HUES6 (cell line): ENCODE data around the gene GPR156.

Experiments
- H3K27ac ChIP-seq: 2 replicates; pipeline ENCODE4 v1.7.0; 2013; ENCODE audit warnings: low read depth, mild to moderate bottlenecking, low read length, inconsistent platforms
- H3K27me3 ChIP-seq: 2 replicates; pipeline ENCODE4 v1.6.1; 2013; ENCODE audit warnings: low read length; ENCODE audit not compliant: control insufficient read depth, insufficient read depth
- H3K36me3 ChIP-seq: 2 replicates; pipeline ENCODE4 v1.6.1; 2013; ENCODE audit warnings: low read length; ENCODE audit not compliant: control insufficient read depth, insufficient read depth
- H3K4me1 ChIP-seq: 2 replicates; pipeline ENCODE4 v1.6.1; 2013; ENCODE audit warnings: low read length; ENCODE audit not compliant: control insufficient read depth, insufficient read depth
- H3K4me3 ChIP-seq: 2 replicates; pipeline ENCODE4 v1.5.1; 2013; ENCODE audit warnings: low read depth, low read length
- H3K9ac ChIP-seq: one replicate; pipeline ENCODE4 v1.6.1; 2013; ENCODE audit warnings: mild to moderate bottlenecking, low read length
- H3K9me3 ChIP-seq: 2 replicates; pipeline ENCODE4 v1.6.1; 2013; ENCODE audit warnings: low read depth, low read length; ENCODE audit not compliant: control insufficient read depth, insufficient read depth

Gene GPR156

DNA sequence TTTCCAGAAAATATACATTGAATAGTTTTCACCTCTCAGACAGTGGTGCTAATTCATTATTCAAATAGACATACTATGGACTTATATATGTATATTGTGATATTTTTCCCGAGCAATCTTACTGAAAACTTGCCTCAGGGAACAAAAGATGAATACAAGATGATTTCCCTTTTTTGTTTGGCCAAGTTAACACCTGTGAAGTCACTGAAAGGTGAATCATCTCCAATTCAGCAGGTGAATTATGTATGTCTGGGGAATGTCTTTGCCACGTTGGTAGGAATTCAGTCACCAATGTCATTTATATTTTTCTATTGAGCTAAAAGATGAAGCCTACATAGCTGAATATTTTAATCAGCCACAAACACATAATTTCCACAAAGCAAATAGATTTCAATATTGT, 88.2 kb downstream of the GPR156 start:
- Histone ChIP-seq H3K4me3 (no peak overlapping the region), H3K4me1 (no peaks in the 10 kb centered on the region), H3K27ac (no peak overlapping the region), H3K9ac (no peak overlapping the region), H3K27me3 (no peaks in the 10 kb centered on the region), H3K36me3 (no peaks in the 10 kb centered on the region), H3K9me3 (no peaks in the 10 kb centered on the region)

GRCh38 chr3:120196333-120196732, 88.7 kb downstream of the GPR156 start:
- H3K9me3 ChIP-seq: no peaks in the 10 kb centered on the region
- H3K36me3 ChIP-seq: no peaks in the 10 kb centered on the region

GRCh38 chr3:120193554-120193953, 91.5 kb downstream of the GPR156 start:
- Histone ChIP-seq H3K27me3 (no peaks in the 10 kb centered on the region), H3K4me1 (no peaks in the 10 kb centered on the region), H3K9ac (no peak overlapping the region), H3K9me3 (no peaks in the 10 kb centered on the region), H3K27ac (no peak overlapping the region), H3K4me3 (no peak overlapping the region), H3K36me3 (no peaks in the 10 kb centered on the region)

More at GRCh38 chr3:120196333-120196732, 88.7 kb downstream of the GPR156 start:
- Histone ChIP-seq H3K27ac (no peak overlapping the region), H3K27me3 (no peaks in the 10 kb centered on the region), H3K4me1 (no peaks in the 10 kb centered on the region), H3K4me3 (no peak overlapping the region), H3K9ac (no peak overlapping the region)

DNA sequence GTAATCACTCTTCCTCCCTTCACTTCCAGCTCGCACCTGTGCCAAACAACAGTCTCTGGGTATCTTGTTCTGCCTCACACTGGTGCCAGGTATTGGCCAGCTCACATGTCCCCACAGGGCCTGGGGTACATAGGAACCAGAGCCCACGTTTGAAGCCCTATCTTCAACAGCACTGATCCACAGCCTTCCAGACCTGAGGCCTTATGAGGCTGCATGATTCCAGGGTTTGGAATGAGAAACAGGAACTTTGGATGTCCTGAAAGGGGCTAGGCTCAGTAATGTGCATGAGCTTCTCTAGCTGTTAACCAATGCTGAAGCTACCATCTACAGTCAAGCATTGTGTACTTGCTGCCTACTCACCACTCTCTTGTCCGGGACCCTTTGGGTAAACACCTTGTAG, 92.4 kb downstream of the GPR156 start:
- H3K36me3 ChIP-seq: no peaks in the 10 kb centered on the region
- H3K4me3 ChIP-seq: no peak overlapping the region
- no peaks in the 10 kb centered on the region for H3K4me1 ChIP-seq
- no peak overlapping the region for H3K27ac ChIP-seq
- no peaks in the 10 kb centered on the region for H3K27me3 ChIP-seq
- no peak overlapping the region for H3K9ac ChIP-seq
- no peaks in the 10 kb centered on the region for H3K9me3 ChIP-seq

DNA sequence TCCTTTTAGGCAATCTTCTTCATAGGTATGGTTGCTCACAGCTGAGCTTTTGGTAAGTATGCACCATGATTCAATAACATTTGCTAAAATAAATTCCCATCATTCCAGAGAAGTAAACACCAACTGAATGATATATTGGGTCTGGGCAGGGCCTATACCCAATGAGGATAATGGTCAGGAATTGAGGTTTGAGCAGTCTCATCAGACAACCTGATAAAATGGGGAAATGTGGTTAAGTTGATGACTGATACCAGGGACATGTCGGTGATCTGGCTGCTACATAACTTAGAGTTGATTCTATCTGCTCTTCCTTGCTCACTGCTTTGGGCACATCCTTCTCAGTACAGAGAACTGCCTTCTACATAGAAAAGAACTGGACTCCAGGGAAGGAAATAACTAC, 92.9 kb downstream of the GPR156 start:
- H3K27me3 ChIP-seq: no peaks in the 10 kb centered on the region
- no peaks in the 10 kb centered on the region for H3K4me1 ChIP-seq
- H3K36me3 ChIP-seq: no peaks in the 10 kb centered on the region
- no peaks in the 10 kb centered on the region for H3K9me3 ChIP-seq
- no peak overlapping the region for H3K4me3 ChIP-seq
- no peak overlapping the region for H3K9ac ChIP-seq
- no peak overlapping the region for H3K27ac ChIP-seq

GRCh38 chr3:120182613-120183511, 102.2 kb downstream of the GPR156 start:
- Histone ChIP-seq H3K9ac (no peak overlapping the region), H3K4me3 (no peak overlapping the region), H3K4me1 (peaks cover under 1% of the 10 kb centered on the region; the same call in 1 of the 2 replicates), H3K9me3 (no peaks in the 10 kb centered on the region), H3K27ac (no peak overlapping the region), H3K27me3 (no peaks in the 10 kb centered on the region), H3K36me3 (no peaks in the 10 kb centered on the region)

DNA sequence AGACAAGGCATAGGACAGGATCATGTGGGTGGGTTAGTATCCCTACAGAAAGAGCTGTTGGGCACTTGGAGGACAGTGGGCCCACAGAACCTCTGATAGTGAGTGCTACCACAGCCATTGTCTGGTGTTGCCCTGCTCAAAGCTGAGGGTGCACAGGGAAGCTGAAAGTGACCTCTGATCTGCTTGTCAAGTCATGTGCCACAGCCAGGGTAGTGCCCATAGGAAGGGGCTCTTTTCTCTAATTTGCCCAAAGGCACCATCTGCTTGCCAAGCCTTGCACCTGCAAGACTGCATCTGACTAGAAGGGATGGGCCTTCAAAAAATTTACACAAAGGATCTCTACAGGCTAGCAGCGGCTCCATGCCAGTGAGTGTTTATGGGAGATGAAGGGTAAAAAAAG, 103.4 kb downstream of the GPR156 start:
- Histone ChIP-seq H3K4me3 (no peak overlapping the region), H3K9ac (no peak overlapping the region), H3K27ac (no peak overlapping the region), H3K27me3 (no peaks in the 10 kb centered on the region), H3K36me3 (no peaks in the 10 kb centered on the region), H3K9me3 (no peaks in the 10 kb centered on the region), H3K4me1 (peaks cover 11% of the 10 kb centered on the region)

- Histone ChIP-seq H3K36me3 (no peaks in the 10 kb centered on the region), H3K27ac (no peak overlapping the region), H3K9ac (no peak overlapping the region), H3K9me3 (no peaks in the 10 kb centered on the region), H3K4me3 (no peak overlapping the region), H3K4me1 (peaks cover 11% of the 10 kb centered on the region), H3K27me3 (no peaks in the 10 kb centered on the region)
Measured at GRCh38 chr3:120180731-120181412, 104.2 kb downstream of the GPR156 start.

- no peak overlapping the region for H3K9ac ChIP-seq
- H3K27me3 ChIP-seq: no peaks in the 10 kb centered on the region
- H3K27ac ChIP-seq: peak overlapping the region; percentile 0; the same call in 1 of the 2 replicates
- H3K36me3 ChIP-seq: no peaks in the 10 kb centered on the region
- H3K4me3 ChIP-seq: no peak overlapping the region
- no peaks in the 10 kb centered on the region for H3K9me3 ChIP-seq
- H3K4me1 ChIP-seq: peaks cover 14% of the 10 kb centered on the region
Measured at GRCh38 chr3:120177707-120178306, 107.2 kb downstream of the GPR156 start.

- no peak overlapping the region for H3K9ac ChIP-seq
- H3K27ac ChIP-seq: peak overlapping the region; percentile 0; the same call in 1 of the 2 replicates
- H3K27me3 ChIP-seq: no peaks in the 10 kb centered on the region
- H3K4me3 ChIP-seq: no peak overlapping the region
- no peaks in the 10 kb centered on the region for H3K9me3 ChIP-seq
- peaks cover 14% of the 10 kb centered on the region for H3K4me1 ChIP-seq
- H3K36me3 ChIP-seq: no peaks in the 10 kb centered on the region
Measured at GRCh38 chr3:120177151-120177550, 107.9 kb downstream of the GPR156 start.
